ENCODE measurements around the gene TMEM132C.

DNA sequence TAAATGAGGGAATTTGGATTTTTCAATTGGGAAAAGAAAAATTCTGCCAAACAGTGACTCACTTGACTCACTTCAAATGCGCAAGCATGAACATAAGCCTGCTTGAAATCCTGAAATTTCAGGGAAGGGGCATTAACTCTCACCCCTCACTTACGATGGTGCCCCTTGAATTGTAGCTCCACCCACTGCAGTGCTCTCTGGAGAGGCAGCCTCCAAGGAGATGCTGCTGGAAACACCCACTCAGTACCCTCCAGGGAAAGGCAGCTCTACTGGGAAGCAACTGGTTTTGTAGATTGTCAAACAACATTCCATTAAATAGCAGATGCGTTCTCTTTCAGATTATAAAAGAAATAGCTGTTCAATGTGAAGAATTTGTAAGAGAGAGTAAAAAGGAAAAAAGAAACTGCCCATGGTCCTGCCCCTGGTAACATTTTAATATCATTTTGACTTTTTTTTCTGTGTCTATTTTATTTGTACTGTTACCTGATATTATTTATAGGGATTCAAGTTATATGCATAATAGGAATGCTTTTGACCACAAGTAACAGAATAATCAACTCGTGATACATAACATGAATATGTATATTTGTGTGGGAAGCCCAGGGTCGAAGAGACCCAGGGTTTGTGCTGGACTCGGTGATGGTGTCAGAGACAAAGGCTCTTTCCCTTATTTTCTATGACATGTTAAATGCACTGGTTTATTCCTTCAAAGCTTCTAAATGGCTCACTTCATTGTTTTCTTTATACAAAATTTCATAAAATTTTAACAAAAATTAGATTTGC lies 31.1 kb upstream of the TMEM132C start:
- TF ChIP-seq, protein P1, sequence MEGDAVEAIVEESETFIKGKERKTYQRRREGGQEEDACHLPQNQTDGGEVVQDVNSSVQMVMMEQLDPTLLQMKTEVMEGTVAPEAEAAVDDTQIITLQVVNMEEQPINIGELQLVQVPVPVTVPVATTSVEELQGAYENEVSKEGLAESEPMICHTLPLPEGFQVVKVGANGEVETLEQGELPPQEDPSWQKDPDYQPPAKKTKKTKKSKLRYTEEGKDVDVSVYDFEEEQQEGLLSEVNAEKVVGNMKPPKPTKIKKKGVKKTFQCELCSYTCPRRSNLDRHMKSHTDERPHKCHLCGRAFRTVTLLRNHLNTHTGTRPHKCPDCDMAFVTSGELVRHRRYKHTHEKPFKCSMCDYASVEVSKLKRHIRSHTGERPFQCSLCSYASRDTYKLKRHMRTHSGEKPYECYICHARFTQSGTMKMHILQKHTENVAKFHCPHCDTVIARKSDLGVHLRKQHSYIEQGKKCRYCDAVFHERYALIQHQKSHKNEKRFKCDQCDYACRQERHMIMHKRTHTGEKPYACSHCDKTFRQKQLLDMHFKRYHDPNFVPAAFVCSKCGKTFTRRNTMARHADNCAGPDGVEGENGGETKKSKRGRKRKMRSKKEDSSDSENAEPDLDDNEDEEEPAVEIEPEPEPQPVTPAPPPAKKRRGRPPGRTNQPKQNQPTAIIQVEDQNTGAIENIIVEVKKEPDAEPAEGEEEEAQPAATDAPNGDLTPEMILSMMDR (conservative IDR thresholded peaks at IDR 0.05; ENCODE audit: low read depth in 2 of 2), result no peak
- TF ChIP-seq EZH2phosphoT487 (IDR thresholded peaks at IDR 0.05; ENCODE audit: unreplicated experiment), result no peak
- no peak for TF ChIP-seq EZH2 (IDR thresholded peaks at IDR 0.05; ENCODE audit: low read depth, unreplicated experiment)
- TF ChIP-seq POLR2AphosphoS5 (IDR thresholded peaks at IDR 0.05; ENCODE audit: low read depth), result no peak
- TF ChIP-seq ZNF114 (CRISPR knock-in tag; IDR thresholded peaks at IDR 0.05), result no peak
- TF ChIP-seq, protein P2, sequence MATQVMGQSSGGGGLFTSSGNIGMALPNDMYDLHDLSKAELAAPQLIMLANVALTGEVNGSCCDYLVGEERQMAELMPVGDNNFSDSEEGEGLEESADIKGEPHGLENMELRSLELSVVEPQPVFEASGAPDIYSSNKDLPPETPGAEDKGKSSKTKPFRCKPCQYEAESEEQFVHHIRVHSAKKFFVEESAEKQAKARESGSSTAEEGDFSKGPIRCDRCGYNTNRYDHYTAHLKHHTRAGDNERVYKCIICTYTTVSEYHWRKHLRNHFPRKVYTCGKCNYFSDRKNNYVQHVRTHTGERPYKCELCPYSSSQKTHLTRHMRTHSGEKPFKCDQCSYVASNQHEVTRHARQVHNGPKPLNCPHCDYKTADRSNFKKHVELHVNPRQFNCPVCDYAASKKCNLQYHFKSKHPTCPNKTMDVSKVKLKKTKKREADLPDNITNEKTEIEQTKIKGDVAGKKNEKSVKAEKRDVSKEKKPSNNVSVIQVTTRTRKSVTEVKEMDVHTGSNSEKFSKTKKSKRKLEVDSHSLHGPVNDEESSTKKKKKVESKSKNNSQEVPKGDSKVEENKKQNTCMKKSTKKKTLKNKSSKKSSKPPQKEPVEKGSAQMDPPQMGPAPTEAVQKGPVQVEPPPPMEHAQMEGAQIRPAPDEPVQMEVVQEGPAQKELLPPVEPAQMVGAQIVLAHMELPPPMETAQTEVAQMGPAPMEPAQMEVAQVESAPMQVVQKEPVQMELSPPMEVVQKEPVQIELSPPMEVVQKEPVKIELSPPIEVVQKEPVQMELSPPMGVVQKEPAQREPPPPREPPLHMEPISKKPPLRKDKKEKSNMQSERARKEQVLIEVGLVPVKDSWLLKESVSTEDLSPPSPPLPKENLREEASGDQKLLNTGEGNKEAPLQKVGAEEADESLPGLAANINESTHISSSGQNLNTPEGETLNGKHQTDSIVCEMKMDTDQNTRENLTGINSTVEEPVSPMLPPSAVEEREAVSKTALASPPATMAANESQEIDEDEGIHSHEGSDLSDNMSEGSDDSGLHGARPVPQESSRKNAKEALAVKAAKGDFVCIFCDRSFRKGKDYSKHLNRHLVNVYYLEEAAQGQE (IDR thresholded peaks at IDR 0.05; ENCODE audit: unreplicated experiment), result no peak
- no peak for TF ChIP-seq JUNB (IDR thresholded peaks at IDR 0.05; ENCODE audit: unreplicated experiment)
- TF ChIP-seq CREB1 (CRISPR knock-in tag; IDR thresholded peaks at IDR 0.05; ENCODE audit: low read depth), result no peak
- no peak for TF ChIP-seq ZNF331 (CRISPR knock-in tag; IDR thresholded peaks at IDR 0.05; ENCODE audit: low read depth)
- TF ChIP-seq, protein P3, sequence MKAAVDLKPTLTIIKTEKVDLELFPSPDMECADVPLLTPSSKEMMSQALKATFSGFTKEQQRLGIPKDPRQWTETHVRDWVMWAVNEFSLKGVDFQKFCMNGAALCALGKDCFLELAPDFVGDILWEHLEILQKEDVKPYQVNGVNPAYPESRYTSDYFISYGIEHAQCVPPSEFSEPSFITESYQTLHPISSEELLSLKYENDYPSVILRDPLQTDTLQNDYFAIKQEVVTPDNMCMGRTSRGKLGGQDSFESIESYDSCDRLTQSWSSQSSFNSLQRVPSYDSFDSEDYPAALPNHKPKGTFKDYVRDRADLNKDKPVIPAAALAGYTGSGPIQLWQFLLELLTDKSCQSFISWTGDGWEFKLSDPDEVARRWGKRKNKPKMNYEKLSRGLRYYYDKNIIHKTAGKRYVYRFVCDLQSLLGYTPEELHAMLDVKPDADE (IDR thresholded peaks at IDR 0.05), result no peak
- no peak for TF ChIP-seq NANOG (IDR thresholded peaks at IDR 0.05; ENCODE audit: borderline replicate concordance)

All from GM23338 (cell line).